Neural cell (in vitro differentiated cells): Measurements from ENCODE around the gene DNAJB8. TPM values are rescaled to one million over a fixed set of nuclear protein-coding genes. Genes with fewer than 3 reads are reported as not detected.

Source experiments
- H2AFZ ChIP-seq: fragments of 200-600, 300-800 bp; sonication (generic), shearing (Covaris generic); 2 replicates; pipeline ENCODE4 v1.6.0; 2014; ENCODE audit warnings: low read depth, mild to moderate bottlenecking, antibody characterized with exemption, low read length, moderate library complexity
- H3F3A ChIP-seq: fragments of 200-600 bp; shearing (Covaris generic); 2 replicates; pipeline ENCODE4 v1.6.1; 2016; ENCODE audit warnings: mild to moderate bottlenecking, moderate library complexity, mixed read lengths, antibody characterized with exemption, low read length; ENCODE audit not compliant: insufficient read depth, poor library complexity, severe bottlenecking
- H3K27ac ChIP-seq: fragments of 200-600, 300-800 bp; sonication (generic), shearing (Covaris generic); 2 replicates; pipeline ENCODE4 v1.5.1; 2014; ENCODE audit warnings: mild to moderate bottlenecking, low read length, moderate library complexity
- H3K27me3 ChIP-seq: fragments of 300-800, 200-600 bp; sonication (generic), shearing (Covaris generic); 2 replicates; pipeline ENCODE4 v1.6.0; 2014; ENCODE audit warnings: mild to moderate bottlenecking, low read depth, low read length, moderate library complexity; ENCODE audit not compliant: insufficient read depth
- H3K36me3 ChIP-seq: fragments of 300-800, 200-600 bp; sonication (generic), shearing (Covaris generic); 2 replicates; pipeline ENCODE4 v1.5.1; 2014; ENCODE audit warnings: mild to moderate bottlenecking, antibody characterized with exemption, low read length, moderate library complexity; ENCODE audit not compliant: insufficient read depth
- H3K4me2 ChIP-seq: fragments of 300-800, 200-600 bp; sonication (generic), shearing (Covaris generic); 2 replicates; pipeline ENCODE4 v1.6.0; 2014; ENCODE audit warnings: mild to moderate bottlenecking, low read length
- H3K4me3 ChIP-seq: fragments of 300-800, 200-600 bp; sonication (generic), shearing (Covaris generic); 2 replicates; pipeline ENCODE4 v1.5.1; 2014; ENCODE audit warnings: mild to moderate bottlenecking, low read length, moderate library complexity
- H3K79me2 ChIP-seq: fragments of 200-600 bp; shearing (Covaris generic); replicated peaks from 2 replicates; pipeline ENCODE4 v1.6.0; 2014; ENCODE audit warnings: mild to moderate bottlenecking, low read length, moderate library complexity; ENCODE audit not compliant: insufficient read depth
- H3K9ac ChIP-seq: fragments of 300-800, 200-600 bp; sonication (generic), shearing (Covaris generic); 2 replicates; pipeline ENCODE4 v1.6.1; 2016; ENCODE audit warnings: mild to moderate bottlenecking, low read length, mixed read lengths
- H3K9me2 ChIP-seq: fragments of 200-600 bp; shearing (Covaris generic); 2 replicates; pipeline ENCODE4 v1.6.1; 2016; ENCODE audit warnings: mild to moderate bottlenecking, low read length, mixed read lengths; ENCODE audit not compliant: insufficient read depth
- H3K9me3 ChIP-seq: fragments of 200-600, 300-800 bp; sonication (generic), shearing (Covaris generic); 2 replicates; pipeline ENCODE4 v1.6.1; 2016; ENCODE audit warnings: mild to moderate bottlenecking, mixed run types, low read length, moderate library complexity, mixed read lengths
- H4K20me1 ChIP-seq: fragments of 200-600 bp; shearing (Covaris generic); 2 replicates; pipeline ENCODE4 v1.6.1; 2016; ENCODE audit warnings: mild to moderate bottlenecking, mixed run types; ENCODE audit not compliant: insufficient read depth
- EP300 ChIP-seq: fragments of 450-650 bp; conservative IDR thresholded peaks from 2 replicates; pipeline ENCODE4 v1.6.1; 2014; ENCODE audit warnings: antibody characterized with exemption, mild to moderate bottlenecking, moderate library complexity; ENCODE audit not compliant: poor library complexity, severe bottlenecking
- EZH2 ChIP-seq: fragments of 200-600, 300-800 bp; shearing (Covaris generic), sonication (generic); IDR thresholded peaks from 2 replicates; pipeline ENCODE4 v1.6.1; 2014; ENCODE audit warnings: antibody characterized with exemption, low read length, borderline replicate concordance, mild to moderate bottlenecking; ENCODE audit not compliant: insufficient read depth, poor library complexity, severe bottlenecking
- MXI1 ChIP-seq: fragments of 450-650 bp; conservative IDR thresholded peaks from 2 replicates; pipeline ENCODE4 v1.6.1; 2014; ENCODE audit warnings: antibody characterized with exemption, mild to moderate bottlenecking; ENCODE audit not compliant: poor library complexity, severe bottlenecking
- POLR2AphosphoS5 ChIP-seq: IDR thresholded peaks from 2 replicates; pipeline ENCODE4 v1.6.1; 2012
- RAD21 ChIP-seq: fragments of 450-650 bp; conservative IDR thresholded peaks from 2 replicates; pipeline ENCODE4 v1.6.1; 2014; ENCODE audit warnings: antibody characterized with exemption, mild to moderate bottlenecking, moderate library complexity
- REST ChIP-seq: IDR thresholded peaks from 2 replicates; pipeline ENCODE4 v1.6.1; 2012; ENCODE audit warnings: borderline replicate concordance
- SMC3 ChIP-seq: fragments of 450-650 bp; conservative IDR thresholded peaks from 2 replicates; pipeline ENCODE4 v1.6.1; 2014; ENCODE audit warnings: antibody characterized with exemption, mild to moderate bottlenecking, moderate library complexity; ENCODE audit not compliant: poor library complexity
- TAF1 ChIP-seq: IDR thresholded peaks from 2 replicates; pipeline ENCODE4 v1.6.1; 2012; ENCODE audit warnings: low read depth
- polyA plus RNA-seq: library from polyadenylated mRNA; depleted of rRNA; stranded (reverse); fragments of >200 nt; gene quantifications from 2 replicates; pipeline ENCODE4 v1.2.3, GENCODE V29; 2014
- TF ChIP-seq, protein P1 (sequence below): fragments of 450-650 bp; IDR thresholded peaks from 2 replicates; pipeline ENCODE4 v1.5.1; 2014; ENCODE audit warnings: antibody characterized with exemption, mild to moderate bottlenecking, moderate library complexity; ENCODE audit not compliant: poor library complexity, severe bottlenecking

The DNAJB8 gene
- polyA plus RNA-seq, 1 donor from 2014 or later: not detected

DNA sequence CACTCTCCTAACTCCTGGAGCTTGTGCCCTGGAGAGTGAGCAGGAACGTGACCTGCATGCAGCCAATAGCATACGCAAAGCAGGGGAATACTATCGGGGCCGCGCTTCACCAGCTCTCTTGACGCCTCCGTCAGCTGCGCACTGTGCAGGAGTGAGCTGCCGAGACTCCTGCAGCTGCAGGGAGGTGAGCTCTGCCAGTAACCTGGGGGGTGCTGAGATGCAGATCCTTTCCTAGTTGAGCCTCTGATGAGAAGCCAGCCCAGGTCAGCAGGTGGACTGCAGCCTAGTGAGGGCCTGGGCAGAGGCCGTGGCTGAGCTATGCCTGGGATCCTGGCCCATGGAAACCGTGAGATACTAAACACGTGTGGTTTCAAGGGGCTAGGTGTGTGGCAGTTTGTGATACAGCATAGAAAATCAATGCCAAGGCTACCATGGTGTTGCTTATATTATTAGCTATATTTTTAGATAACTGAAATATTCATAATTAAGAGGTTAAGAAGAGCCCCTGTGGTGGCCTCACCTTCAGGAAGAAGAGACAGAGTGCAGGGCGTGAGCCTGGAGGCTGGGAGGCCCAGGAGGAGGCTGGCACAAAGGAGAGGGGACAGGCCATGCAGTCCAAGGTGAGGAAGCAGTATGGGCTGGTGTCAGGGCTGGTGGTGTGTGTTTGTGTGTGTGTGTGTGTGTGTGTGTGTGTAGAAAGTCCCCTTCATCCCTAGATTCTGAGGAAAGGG lies 5.9 kb upstream of the DNAJB8 start:
- TF ChIP-seq SMC3 (no peak), MXI1 (no peak), REST (no peak), EZH2 (no peak), RAD21 (no peak), POLR2AphosphoS5 (no peak), EP300 (no peak), TAF1 (no peak)
- TF ChIP-seq, protein P1, sequence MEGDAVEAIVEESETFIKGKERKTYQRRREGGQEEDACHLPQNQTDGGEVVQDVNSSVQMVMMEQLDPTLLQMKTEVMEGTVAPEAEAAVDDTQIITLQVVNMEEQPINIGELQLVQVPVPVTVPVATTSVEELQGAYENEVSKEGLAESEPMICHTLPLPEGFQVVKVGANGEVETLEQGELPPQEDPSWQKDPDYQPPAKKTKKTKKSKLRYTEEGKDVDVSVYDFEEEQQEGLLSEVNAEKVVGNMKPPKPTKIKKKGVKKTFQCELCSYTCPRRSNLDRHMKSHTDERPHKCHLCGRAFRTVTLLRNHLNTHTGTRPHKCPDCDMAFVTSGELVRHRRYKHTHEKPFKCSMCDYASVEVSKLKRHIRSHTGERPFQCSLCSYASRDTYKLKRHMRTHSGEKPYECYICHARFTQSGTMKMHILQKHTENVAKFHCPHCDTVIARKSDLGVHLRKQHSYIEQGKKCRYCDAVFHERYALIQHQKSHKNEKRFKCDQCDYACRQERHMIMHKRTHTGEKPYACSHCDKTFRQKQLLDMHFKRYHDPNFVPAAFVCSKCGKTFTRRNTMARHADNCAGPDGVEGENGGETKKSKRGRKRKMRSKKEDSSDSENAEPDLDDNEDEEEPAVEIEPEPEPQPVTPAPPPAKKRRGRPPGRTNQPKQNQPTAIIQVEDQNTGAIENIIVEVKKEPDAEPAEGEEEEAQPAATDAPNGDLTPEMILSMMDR: no peak
- Histone ChIP-seq H2AFZ (no peak overlapping the region), H3K27me3 (peaks cover 15% of the 10 kb centered on the region), H3K79me2 (no peaks in the 10 kb centered on the region), H4K20me1 (no peaks in the 10 kb centered on the region), H3K36me3 (no peaks in the 10 kb centered on the region), H3K4me3 (no peak overlapping the region), H3F3A (no peaks in the 10 kb centered on the region), H3K27ac (no peak overlapping the region), H3K9me3 (no peaks in the 10 kb centered on the region), H3K9ac (no peak overlapping the region), H3K9me2 (no peaks in the 10 kb centered on the region), H3K4me2 (no peak overlapping the region)

- no peak overlapping the region for H3K4me3 ChIP-seq
Measured at GRCh38 chr3:128471720-128472119, 5.0 kb upstream of the DNAJB8 start.

More at GRCh38 chr3:128471720-128472119, 5.0 kb upstream of the DNAJB8 start:
- H3K4me2 ChIP-seq: no peak overlapping the region
- H3K36me3 ChIP-seq: no peaks in the 10 kb centered on the region
- H3K9me2 ChIP-seq: no peaks in the 10 kb centered on the region
- H3K27me3 ChIP-seq: peaks cover 11% of the 10 kb centered on the region
- H3K27ac ChIP-seq: no peak overlapping the region
- H4K20me1 ChIP-seq: no peaks in the 10 kb centered on the region
- TF ChIP-seq, protein P1: no peak
- no peak overlapping the region for H3K9ac ChIP-seq
- no peaks in the 10 kb centered on the region for H3F3A ChIP-seq
- no peaks in the 10 kb centered on the region for H3K9me3 ChIP-seq
- no peaks in the 10 kb centered on the region for H3K79me2 ChIP-seq
- H2AFZ ChIP-seq: no peak overlapping the region
